GM10266 (cell line): Measurements from ENCODE around the gene GJC1.

Source experiments
- DNase-seq: peaks from one replicate; pipeline ENCODE4 v3.0.0; 2012; ENCODE audit errors: extremely low spot score
- TF ChIP-seq, protein P1 (sequence below): IDR thresholded peaks from 2 replicates; pipeline ENCODE4 v1.5.1; 2012; ENCODE audit warnings: mild to moderate bottlenecking, low read depth; ENCODE audit not compliant: control insufficient read depth, insufficient read depth; ENCODE audit errors: missing control alignments

GJC1 gene

GRCh38 chr17:44798356-44798755, 31.7 kb downstream of the GJC1 start:
- TF ChIP-seq, protein P1, sequence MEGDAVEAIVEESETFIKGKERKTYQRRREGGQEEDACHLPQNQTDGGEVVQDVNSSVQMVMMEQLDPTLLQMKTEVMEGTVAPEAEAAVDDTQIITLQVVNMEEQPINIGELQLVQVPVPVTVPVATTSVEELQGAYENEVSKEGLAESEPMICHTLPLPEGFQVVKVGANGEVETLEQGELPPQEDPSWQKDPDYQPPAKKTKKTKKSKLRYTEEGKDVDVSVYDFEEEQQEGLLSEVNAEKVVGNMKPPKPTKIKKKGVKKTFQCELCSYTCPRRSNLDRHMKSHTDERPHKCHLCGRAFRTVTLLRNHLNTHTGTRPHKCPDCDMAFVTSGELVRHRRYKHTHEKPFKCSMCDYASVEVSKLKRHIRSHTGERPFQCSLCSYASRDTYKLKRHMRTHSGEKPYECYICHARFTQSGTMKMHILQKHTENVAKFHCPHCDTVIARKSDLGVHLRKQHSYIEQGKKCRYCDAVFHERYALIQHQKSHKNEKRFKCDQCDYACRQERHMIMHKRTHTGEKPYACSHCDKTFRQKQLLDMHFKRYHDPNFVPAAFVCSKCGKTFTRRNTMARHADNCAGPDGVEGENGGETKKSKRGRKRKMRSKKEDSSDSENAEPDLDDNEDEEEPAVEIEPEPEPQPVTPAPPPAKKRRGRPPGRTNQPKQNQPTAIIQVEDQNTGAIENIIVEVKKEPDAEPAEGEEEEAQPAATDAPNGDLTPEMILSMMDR: no peak
- DNase-seq: no peak

DNA sequence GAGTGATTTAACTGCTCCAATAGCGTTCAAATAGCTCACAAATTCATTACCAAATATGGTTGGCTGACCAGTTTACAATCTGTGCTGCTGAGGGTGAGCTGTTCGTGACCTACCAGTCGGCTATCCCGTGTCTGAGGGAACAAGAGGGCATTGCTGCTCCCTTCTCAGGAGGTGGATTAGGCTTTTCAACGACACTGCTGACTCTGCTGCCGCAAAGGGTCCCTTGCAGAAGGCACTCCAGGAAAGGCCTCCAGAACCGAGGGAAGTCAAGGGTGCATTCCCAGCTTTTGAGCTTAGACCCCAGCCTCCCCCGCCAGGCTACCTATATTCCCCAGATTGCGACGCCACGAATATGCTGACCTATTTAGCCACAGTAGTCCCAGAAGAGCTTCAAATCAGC, 32.3 kb downstream of the GJC1 start:
- DNase-seq: no peak
- TF ChIP-seq, protein P1: no peak

- TF ChIP-seq, protein P1: no peak
- DNase-seq: no peak
These were observed 33.4 kb downstream of the GJC1 start for GRCh38 chr17:44796731-44797130.

DNA sequence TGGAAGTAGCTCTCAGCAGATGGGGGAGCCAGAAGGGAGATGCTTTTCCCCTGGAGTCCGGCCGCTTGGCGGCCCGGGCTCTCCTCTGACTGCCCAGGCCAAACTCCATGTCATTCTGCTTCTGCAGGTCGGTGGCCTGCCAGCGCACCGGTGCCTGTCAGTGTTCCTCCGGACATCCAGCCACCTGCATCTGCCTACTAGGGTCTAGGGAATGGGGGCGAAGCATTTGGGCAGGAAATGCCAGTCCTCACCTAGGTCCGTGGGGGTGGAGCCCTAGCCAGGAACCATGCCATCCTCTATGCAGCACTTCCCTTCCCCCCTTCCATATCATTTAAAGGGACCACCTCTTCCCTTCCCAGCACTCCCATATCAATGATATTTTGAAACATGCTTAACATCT, 34.2 kb downstream of the GJC1 start:
- TF ChIP-seq, protein P1: no peak
- DNase-seq: no peak

DNA sequence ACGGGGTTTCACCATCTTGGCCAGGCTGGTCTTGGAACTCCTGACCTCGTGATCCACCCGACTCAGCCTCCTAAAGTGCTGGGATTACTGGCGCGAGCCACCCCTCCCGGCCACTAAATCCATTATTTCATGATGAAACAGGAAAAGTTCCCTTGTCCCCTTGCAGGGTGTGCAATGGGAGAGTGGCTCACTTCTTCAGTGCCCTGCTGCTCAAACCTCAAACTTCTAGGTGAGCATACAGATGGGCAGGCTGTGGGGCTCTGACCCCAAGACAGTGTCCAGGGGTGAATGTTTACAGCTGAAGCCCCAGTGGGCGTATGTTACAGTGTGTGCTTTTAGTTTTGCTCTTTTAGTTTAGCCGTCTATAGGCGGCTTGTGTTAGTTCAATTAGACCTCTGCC, 34.7 kb downstream of the GJC1 start:
- TF ChIP-seq, protein P1: no peak
- DNase-seq: no peak

GRCh38 chr17:44794851-44795413, 35.2 kb downstream of the GJC1 start:
- DNase-seq: no peak

More at GRCh38 chr17:44794851-44795413, 35.2 kb downstream of the GJC1 start:
- TF ChIP-seq, protein P1: no peak
